HCT116 (cell line): ENCODE results near the gene TANC1.

Source experiments
- POLR2A ChIP-seq: IDR thresholded peaks from 2 replicates; pipeline ENCODE4 v1.7.0; 2011; ENCODE audit warnings: borderline replicate concordance; ENCODE audit not compliant: insufficient read depth, insufficient read length; ENCODE audit errors: extremely low read depth
- POLR2AphosphoS5 ChIP-seq: IDR thresholded peaks from 2 replicates; pipeline ENCODE4 v1.6.1; 2011; ENCODE audit warnings: mild to moderate bottlenecking, low read depth, low read length, moderate library complexity

DNA sequence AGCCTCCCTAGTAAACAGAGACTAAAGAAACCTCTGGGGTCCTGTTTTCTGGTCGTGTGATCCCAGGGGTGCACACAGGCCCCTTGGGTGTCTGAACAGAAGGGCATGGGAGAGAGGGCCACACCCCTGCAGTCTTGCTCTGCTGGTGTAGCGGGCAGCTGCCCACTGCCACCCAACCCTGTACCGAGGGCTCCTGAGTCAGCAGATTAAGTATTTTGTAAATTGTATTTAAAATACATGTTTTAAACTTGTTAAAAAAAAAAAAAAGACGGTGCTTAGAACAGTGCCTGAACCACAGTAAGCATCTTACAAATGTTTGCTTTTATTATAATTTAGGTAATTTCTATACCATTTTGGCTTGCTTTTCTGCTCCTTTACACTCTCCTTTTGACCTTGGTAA is 113.7 kb downstream of the TANC1 start:
- no peak for TF ChIP-seq POLR2AphosphoS5
- TF ChIP-seq POLR2A: no peak
